Measurements from ENCODE around the gene PORCN. TPM values are rescaled to one million over a fixed set of nuclear protein-coding genes. Genes with fewer than 3 reads are reported as not detected.
"Not testable (repeated sequence)": the region's sequence is repeated elsewhere in the genome, so short reads cannot be mapped to it uniquely, and the experiment has no call there.

The PORCN gene
- total and polyA plus RNA-seq, 5 donors from 2014 or later: 8.1 to 18.5 (median 9.5) TPM

GRCh38 chrX:48548871-48549270 is 40.1 kb downstream of the PORCN start:
- ATAC-seq (ENCODE audit: low read depth in 2 of 2) (no peak), DNase-seq (no peak)
- Histone ChIP-seq H3K27ac (ENCODE audit: insufficient read depth, low read length, poor library complexity, severe bottlenecking) (no peak overlapping the region), H3K4me3 (ENCODE audit: low read depth, low read length) (no peak overlapping the region), H3K27me3 (ENCODE audit: control insufficient read depth, insufficient read depth, low read length) (no peaks in the 10 kb centered on the region), H3K36me3 (ENCODE audit: control insufficient read depth, insufficient read depth, low read length) (peaks cover 15% of the 10 kb centered on the region), H3K9me3 (ENCODE audit: control insufficient read depth in 2 of 2, low read length in 2 of 2) (no peaks in the 10 kb centered on the region), H3K4me1 (ENCODE audit: control insufficient read depth, insufficient read depth, low read length, poor library complexity, severe bottlenecking) (no peaks in the 10 kb centered on the region)
- H3K36me3 Mint-ChIP-seq: peaks cover 7% of the 10 kb centered on the region
- peaks cover 0 to 3% (median under 1%) of the 10 kb centered on the region in 4 donors for H3K4me1 Mint-ChIP-seq
- H3K9me3 Mint-ChIP-seq: no peaks in the 10 kb centered on the region
- no peaks in the 10 kb centered on the region for H3K27me3 Mint-ChIP-seq
- no peak overlapping the region for H3K4me3 Mint-ChIP-seq
- H3K27ac Mint-ChIP-seq: peak overlapping the region in 1 of 3 donors; percentile 60

GRCh38 chrX:48555731-48556325 is 47.0 kb downstream of the PORCN start:
- not testable (repeated sequence) for H3K4me3 Mint-ChIP-seq; H3K4me1 Mint-ChIP-seq; H3K9me3 Mint-ChIP-seq; H3K4me3 ChIP-seq (ENCODE audit: low read depth, low read length); H3K9me3 ChIP-seq (ENCODE audit: control insufficient read depth in 2 of 2, low read length in 2 of 2); H3K27ac Mint-ChIP-seq; DNase-seq; H3K4me1 ChIP-seq (ENCODE audit: control insufficient read depth, insufficient read depth, low read length, poor library complexity, severe bottlenecking); ATAC-seq (ENCODE audit: low read depth in 2 of 2); H3K27me3 ChIP-seq (ENCODE audit: control insufficient read depth, insufficient read depth, low read length); H3K27me3 Mint-ChIP-seq; H3K27ac ChIP-seq (ENCODE audit: insufficient read depth, low read length, poor library complexity, severe bottlenecking)
- peaks cover 13% of the 10 kb centered on the region for H3K36me3 Mint-ChIP-seq
- H3K36me3 ChIP-seq (ENCODE audit: control insufficient read depth, insufficient read depth, low read length): peaks cover 26% of the 10 kb centered on the region

- Histone ChIP-seq H3K27ac (ENCODE audit: insufficient read depth, low read length, poor library complexity, severe bottlenecking) (no peak overlapping the region), H3K27me3 (ENCODE audit: control insufficient read depth, insufficient read depth, low read length) (no peaks in the 10 kb centered on the region), H3K4me3 (ENCODE audit: low read depth, low read length) (no peak overlapping the region), H3K9me3 (ENCODE audit: control insufficient read depth in 2 of 2, low read length in 2 of 2) (no peaks in the 10 kb centered on the region), H3K36me3 (ENCODE audit: control insufficient read depth, insufficient read depth, low read length) (peaks cover 26% of the 10 kb centered on the region), H3K4me1 (ENCODE audit: control insufficient read depth, insufficient read depth, low read length, poor library complexity, severe bottlenecking) (peaks cover 6% of the 10 kb centered on the region)
- Mint-ChIP-seq H3K36me3 (peaks cover 13% of the 10 kb centered on the region), H3K27me3 (no peaks in the 10 kb centered on the region), H3K4me1 (peaks cover 0 to 3% (median 0%) of the 10 kb centered on the region in 4 donors), H3K27ac (no peak overlapping the region), H3K4me3 (no peak overlapping the region), H3K9me3 (no peaks in the 10 kb centered on the region)
- DNase-seq (no peak), ATAC-seq (ENCODE audit: low read depth in 2 of 2) (no peak)
Measured at GRCh38 chrX:48558271-48558670, 49.5 kb downstream of the PORCN start.

GRCh38 chrX:48559636-48560035 is 50.8 kb downstream of the PORCN start:
- H3K4me3 Mint-ChIP-seq: no peak overlapping the region
- no peaks in the 10 kb centered on the region for H3K27me3 ChIP-seq (ENCODE audit: control insufficient read depth, insufficient read depth, low read length)
- H3K27ac ChIP-seq (ENCODE audit: insufficient read depth, low read length, poor library complexity, severe bottlenecking): no peak overlapping the region
- no peaks in the 10 kb centered on the region for H3K27me3 Mint-ChIP-seq
- peaks cover 26% of the 10 kb centered on the region for H3K36me3 ChIP-seq (ENCODE audit: control insufficient read depth, insufficient read depth, low read length)
- H3K4me1 ChIP-seq (ENCODE audit: control insufficient read depth, insufficient read depth, low read length, poor library complexity, severe bottlenecking): peaks cover 6% of the 10 kb centered on the region
- ATAC-seq (ENCODE audit: low read depth in 2 of 2) (no peak), DNase-seq (no peak)
- no peak overlapping the region for H3K4me3 ChIP-seq (ENCODE audit: low read depth, low read length)
- no peaks in the 10 kb centered on the region for H3K9me3 ChIP-seq (ENCODE audit: control insufficient read depth in 2 of 2, low read length in 2 of 2)
- peaks cover 15% of the 10 kb centered on the region for H3K36me3 Mint-ChIP-seq
- peaks cover 0 to 2% (median 0%) of the 10 kb centered on the region in 4 donors for H3K4me1 Mint-ChIP-seq
- no peaks in the 10 kb centered on the region for H3K9me3 Mint-ChIP-seq
- no peak overlapping the region for H3K27ac Mint-ChIP-seq

GRCh38 chrX:48560056-48560455 is 51.3 kb downstream of the PORCN start:
- H3K4me3 ChIP-seq (ENCODE audit: low read depth, low read length): no peak overlapping the region
- H3K4me1 ChIP-seq (ENCODE audit: control insufficient read depth, insufficient read depth, low read length, poor library complexity, severe bottlenecking): peaks cover 6% of the 10 kb centered on the region
- no peaks in the 10 kb centered on the region for H3K9me3 ChIP-seq (ENCODE audit: control insufficient read depth in 2 of 2, low read length in 2 of 2)
- Mint-ChIP-seq H3K9me3 (no peaks in the 10 kb centered on the region), H3K27me3 (no peaks in the 10 kb centered on the region), H3K36me3 (peaks cover 12% of the 10 kb centered on the region), H3K4me1 (no peaks in the 10 kb centered on the region), H3K4me3 (no peak overlapping the region), H3K27ac (no peak overlapping the region)
- DNase-seq: no peak
- no peaks in the 10 kb centered on the region for H3K27me3 ChIP-seq (ENCODE audit: control insufficient read depth, insufficient read depth, low read length)
- no peak overlapping the region for H3K27ac ChIP-seq (ENCODE audit: insufficient read depth, low read length, poor library complexity, severe bottlenecking)
- no peak for ATAC-seq (ENCODE audit: low read depth in 2 of 2)
- peaks cover 22% of the 10 kb centered on the region for H3K36me3 ChIP-seq (ENCODE audit: control insufficient read depth, insufficient read depth, low read length)

GRCh38 chrX:48560681-48561080 is 51.9 kb downstream of the PORCN start:
- Mint-ChIP-seq H3K9me3 (no peaks in the 10 kb centered on the region), H3K4me1 (no peaks in the 10 kb centered on the region), H3K36me3 (peaks cover 9% of the 10 kb centered on the region), H3K27ac (no peak overlapping the region), H3K27me3 (no peaks in the 10 kb centered on the region), H3K4me3 (peak overlapping the region in 2 of 4 donors; percentile 29 to 78)
- no peaks in the 10 kb centered on the region for H3K9me3 ChIP-seq (ENCODE audit: control insufficient read depth in 2 of 2, low read length in 2 of 2)
- H3K27me3 ChIP-seq (ENCODE audit: control insufficient read depth, insufficient read depth, low read length): no peaks in the 10 kb centered on the region
- no peak for ATAC-seq (ENCODE audit: low read depth in 2 of 2)
- H3K36me3 ChIP-seq (ENCODE audit: control insufficient read depth, insufficient read depth, low read length): peaks cover 19% of the 10 kb centered on the region
- H3K4me3 ChIP-seq (ENCODE audit: low read depth, low read length): no peak overlapping the region
- peaks cover 6% of the 10 kb centered on the region for H3K4me1 ChIP-seq (ENCODE audit: control insufficient read depth, insufficient read depth, low read length, poor library complexity, severe bottlenecking)
- DNase-seq: no peak
- no peak overlapping the region for H3K27ac ChIP-seq (ENCODE audit: insufficient read depth, low read length, poor library complexity, severe bottlenecking)

- Histone ChIP-seq H3K36me3 (ENCODE audit: control insufficient read depth, insufficient read depth, low read length) (no peaks in the 10 kb centered on the region), H3K27me3 (ENCODE audit: control insufficient read depth, insufficient read depth, low read length) (no peaks in the 10 kb centered on the region), H3K9me3 (ENCODE audit: control insufficient read depth in 2 of 2, low read length in 2 of 2) (no peaks in the 10 kb centered on the region), H3K4me1 (ENCODE audit: control insufficient read depth, insufficient read depth, low read length, poor library complexity, severe bottlenecking) (peaks cover 4% of the 10 kb centered on the region), H3K4me3 (ENCODE audit: low read depth, low read length) (no peak overlapping the region), H3K27ac (ENCODE audit: insufficient read depth, low read length, poor library complexity, severe bottlenecking) (no peak overlapping the region)
- no peaks in the 10 kb centered on the region for H3K27me3 Mint-ChIP-seq
- no peak overlapping the region for H3K4me3 Mint-ChIP-seq
- H3K36me3 Mint-ChIP-seq: no peaks in the 10 kb centered on the region
- ATAC-seq (ENCODE audit: low read depth in 2 of 2): no peak
- peaks cover 0 to 10% (median 5%) of the 10 kb centered on the region in 4 donors for H3K4me1 Mint-ChIP-seq
- no peak overlapping the region for H3K27ac Mint-ChIP-seq
- peak in 1 of 3 donors; percentile 59 for DNase-seq
- H3K9me3 Mint-ChIP-seq: no peaks in the 10 kb centered on the region
Measured at GRCh38 chrX:48569958-48570357, 61.2 kb downstream of the PORCN start.

Data from CD4-positive, CD25-positive, alpha-beta regulatory T cell (primary cell).